Kidney epithelial cell (primary cell): Measurements from ENCODE around the gene HBA2. TPM values are rescaled to one million over a fixed set of nuclear protein-coding genes. Genes with fewer than 3 reads are reported as not detected.
"Not testable (repeated sequence)": the region's sequence is repeated elsewhere in the genome, so short reads cannot be mapped to it uniquely, and the experiment has no call there.

ENCODE experiments used
- DNase-seq: peaks from one replicate; pipeline ENCODE4 v3.0.0-alpha.2; 2010; ENCODE audit warnings: low read depth
- H3K27me3 ChIP-seq: 2 replicates; pipeline ENCODE4 v1.6.0; 2011; ENCODE audit warnings: low read length; ENCODE audit not compliant: control insufficient read depth, insufficient read depth
- H3K36me3 ChIP-seq: 2 replicates; pipeline ENCODE4 v1.5.1; 2011; ENCODE audit warnings: low read length; ENCODE audit not compliant: control insufficient read depth, insufficient read depth
- H3K4me3 ChIP-seq: 2 replicates; pipeline ENCODE4 v1.5.1; 2011; ENCODE audit warnings: low read depth, mild to moderate bottlenecking, control low read depth, low read length
- CTCF ChIP-seq: IDR thresholded peaks from 2 replicates; pipeline ENCODE4 v1.5.1; 2011; ENCODE audit warnings: mild to moderate bottlenecking, moderate library complexity, low read length, control low read depth, inconsistent platforms; ENCODE audit not compliant: insufficient read depth, poor library complexity, severe bottlenecking
- total RNA-seq: library from RNA; depleted of rRNA; stranded (reverse); fragments of >200 nt; gene quantifications from 2 replicates; pipeline ENCODE4 v1.2.3, GENCODE V29; 2015

The HBA2 gene
- total RNA-seq, 1 donor from 2014 or later: not detected

- not testable (repeated sequence) for DNase-seq, H3K4me3 ChIP-seq, H3K36me3 ChIP-seq
- peaks cover 50% of the 10 kb centered on the region for H3K27me3 ChIP-seq
Measured at GRCh38 chr16:164134-164823, 8.4 kb upstream of the HBA2 start.

GRCh38 chr16:164827-165538, 7.7 kb upstream of the HBA2 start:
- peaks cover 52% of the 10 kb centered on the region for H3K27me3 ChIP-seq
- DNase-seq: no peak
- H3K4me3 ChIP-seq: no peak overlapping the region
- H3K36me3 ChIP-seq: no peaks in the 10 kb centered on the region
- TF ChIP-seq CTCF: no peak

- no peaks in the 10 kb centered on the region for H3K36me3 ChIP-seq
- no peak for DNase-seq
- no peak within 1 kb of the TSS for H3K4me3 ChIP-seq
- TF ChIP-seq CTCF: no peak
- H3K27me3 ChIP-seq: peaks cover 55% of the 10 kb centered on the region
Measured at GRCh38 chr16:165539-166374, 6.9 kb upstream of the HBA2 start, which contains the start of gene HBM. HBM (plus strand) TSS chr16:165978; CDS start chr16:165998, 20 bp downstream.

- TF ChIP-seq CTCF: no peak
- no peaks in the 10 kb centered on the region for H3K36me3 ChIP-seq
- H3K4me3 ChIP-seq: no peak overlapping the region
- peaks cover 55% of the 10 kb centered on the region for H3K27me3 ChIP-seq
- no peak for DNase-seq
Measured at GRCh38 chr16:166375-167121, 6.1 kb upstream of the HBA2 start.

- TF ChIP-seq CTCF: no peak
- Histone ChIP-seq H3K27me3 (peaks cover 58% of the 10 kb centered on the region), H3K36me3 (no peaks in the 10 kb centered on the region), H3K4me3 (no peak overlapping the region)
- no peak for DNase-seq
Measured at GRCh38 chr16:167122-167690, 5.5 kb upstream of the HBA2 start.
